HepG2 (cell line): ENCODE results near the gene FKBP1B. TPM values are rescaled to one million over a fixed set of nuclear protein-coding genes. Genes with fewer than 3 reads are reported as not detected.

ENCODE experiments used
- CTCF ChIP-seq: sonication (generic); formaldehyde crosslinking; IDR thresholded peaks from 2 replicates; pipeline ENCODE4 v1.5.0; 2020; ENCODE audit warnings: mild to moderate bottlenecking, missing genetic modification reagents, moderate library complexity
- ESRRA ChIP-seq: sonication (generic); formaldehyde crosslinking; IDR thresholded peaks from 2 replicates; pipeline ENCODE4 v1.5.1; 2020; ENCODE audit warnings: mild to moderate bottlenecking, low read depth, missing genetic modification reagents
- FOXO1 ChIP-seq: sonication (generic); formaldehyde crosslinking; IDR thresholded peaks from 2 replicates; pipeline ENCODE4 v1.4.0; 2020; ENCODE audit warnings: missing genetic modification reagents
- HIVEP1 ChIP-seq: sonication (generic); formaldehyde crosslinking; IDR thresholded peaks from 2 replicates; pipeline ENCODE4 v1.4.0; 2020; ENCODE audit warnings: mild to moderate bottlenecking, missing genetic modification reagents
- HOXD1 ChIP-seq: sonication (generic); formaldehyde crosslinking; IDR thresholded peaks from 2 replicates; pipeline ENCODE4 v1.5.0; 2020; ENCODE audit warnings: missing genetic modification reagents
- MIXL1 ChIP-seq: IDR thresholded peaks from 2 replicates; pipeline ENCODE4 v1.6.1; 2016
- NR2C2 ChIP-seq: sonication (generic); formaldehyde crosslinking; IDR thresholded peaks from 2 replicates; pipeline ENCODE4 v1.4.0; 2020; ENCODE audit warnings: missing genetic modification reagents, mild to moderate bottlenecking, moderate library complexity, borderline replicate concordance
- PHF5A ChIP-seq: IDR thresholded peaks from one replicate; pipeline ENCODE4 v1.6.1; 2018; ENCODE audit warnings: low read depth, missing genetic modification reagents; ENCODE audit not compliant: unreplicated experiment
- ZBTB33 ChIP-seq: sonication (generic); formaldehyde crosslinking; IDR thresholded peaks from 2 replicates; pipeline ENCODE4 v1.4.0; 2020; ENCODE audit warnings: missing genetic modification reagents
- ZBTB4 ChIP-seq: sonication (generic); formaldehyde crosslinking; IDR thresholded peaks from 2 replicates; pipeline ENCODE4 v1.4.0; 2020; ENCODE audit warnings: missing genetic modification reagents, mild to moderate bottlenecking, borderline replicate concordance
- ZNF276 ChIP-seq: sonication (generic); formaldehyde crosslinking; IDR thresholded peaks from 2 replicates; pipeline ENCODE4 v1.4.0; 2020; ENCODE audit warnings: mild to moderate bottlenecking, low read depth, missing genetic modification reagents
- ZNF30 ChIP-seq: sonication (generic); formaldehyde crosslinking; IDR thresholded peaks from 2 replicates; pipeline ENCODE4 v1.5.0; 2020; ENCODE audit warnings: mild to moderate bottlenecking, missing genetic modification reagents
- ZNF333 ChIP-seq: sonication (generic); formaldehyde crosslinking; IDR thresholded peaks from 2 replicates; pipeline ENCODE4 v1.4.0; 2020; ENCODE audit warnings: mild to moderate bottlenecking, missing genetic modification reagents, borderline replicate concordance
- ZNF343 ChIP-seq: sonication (generic); formaldehyde crosslinking; IDR thresholded peaks from 2 replicates; pipeline ENCODE4 v1.4.0; 2020; ENCODE audit warnings: mild to moderate bottlenecking, missing genetic modification reagents
- ZNF451 ChIP-seq: sonication (generic); formaldehyde crosslinking; IDR thresholded peaks from 2 replicates; pipeline ENCODE4 v1.5.0; 2020; ENCODE audit warnings: mild to moderate bottlenecking, missing genetic modification reagents
- ZNF510 ChIP-seq: sonication (generic); formaldehyde crosslinking; IDR thresholded peaks from 2 replicates; pipeline ENCODE4 v1.4.0; 2020; ENCODE audit warnings: low read depth, mild to moderate bottlenecking, missing genetic modification reagents
- ZNF563 ChIP-seq: sonication (generic); formaldehyde crosslinking; IDR thresholded peaks from 2 replicates; pipeline ENCODE4 v1.8.0; 2022; ENCODE audit warnings: mild to moderate bottlenecking, moderate library complexity, missing genetic modification reagents
- ZNF816 ChIP-seq: sonication (generic); formaldehyde crosslinking; IDR thresholded peaks from 2 replicates; pipeline ENCODE4 v1.8.0; 2022; ENCODE audit warnings: missing genetic modification reagents, mild to moderate bottlenecking, borderline replicate concordance
- ZSCAN31 ChIP-seq: sonication (generic); formaldehyde crosslinking; IDR thresholded peaks from 2 replicates; pipeline ENCODE4 v1.5.0; 2020; ENCODE audit warnings: low read depth, mild to moderate bottlenecking, missing genetic modification reagents
- polyA plus RNA-seq, 8 experiments: library from polyadenylated mRNA; depleted of rRNA in 3 of 8; stranded (reverse) in 7 of 8; unstranded in 1 of 8; fragments of >200 nt; fragmentation: Illumina TruSeq in 4 of 8; extraction: Trizol in 4 of 8; gene quantifications; 2 replicates each; pipeline versions ENCODE4 v1.2.1 to v1.2.3, GENCODE V29; 2011 to 2016; ENCODE audit warnings: low read depth in 4 of 8, missing spikeins in 1 of 8, mixed read lengths in 1 of 8; ENCODE audit not compliant: insufficient read depth in 1 of 8
- total RNA-seq, 5 experiments: library from RNA; depleted of rRNA; stranded (reverse); fragments of >200 nt; fragmentation: Illumina TruSeq; extraction: Trizol; gene quantifications; 2 replicates each; pipeline ENCODE4 v1.2.3, GENCODE V29; 2016; ENCODE audit warnings: low read depth in 1 of 5

The FKBP1B gene
- total and polyA plus RNA-seq, 2 of the 13 experiments (the other 11 are each of a cell fraction or from before 2014, with no cell fraction given): 35.2 to 96.3 TPM

GRCh38 chr2:24050041-24050979 is 769 bp downstream of the FKBP1B start (continued):
- 0 out of 2 replicates have a peak, but pooled peaks have one; percentile 39 for TF ChIP-seq FOXO1 (CRISPR knock-in tag)
- TF ChIP-seq PHF5A (CRISPR knock-in tag): no peak
- TF ChIP-seq ESRRA (CRISPR knock-in tag): peak; percentile 16; the same call in 1 of the 2 replicates
- 0 out of 2 replicates have a peak, but pooled peaks have one; percentile 10 for TF ChIP-seq ZNF816 (CRISPR knock-in tag)
- TF ChIP-seq ZNF451 (CRISPR knock-in tag): no peak
- no peak for TF ChIP-seq ZNF30 (CRISPR knock-in tag)
- TF ChIP-seq ZNF343: 0 out of 2 replicates have a peak, but pooled peaks have one; percentile 13
- 0 out of 2 replicates have a peak, but pooled peaks have one; percentile 41 for TF ChIP-seq ZNF563 (CRISPR knock-in tag)
- TF ChIP-seq ZNF510 (CRISPR knock-in tag): no peak
- TF ChIP-seq ZNF276 (CRISPR knock-in tag): peak; percentile 13; the same call in 1 of the 2 replicates
- TF ChIP-seq MIXL1 (CRISPR knock-in tag): no peak
- 0 out of 2 replicates have a peak, but pooled peaks have one; percentile 5 for TF ChIP-seq CTCF (CRISPR knock-in tag)
- TF ChIP-seq ZSCAN31 (CRISPR knock-in tag): peak; percentile 25; the same call in 1 of the 2 replicates
- no peak for TF ChIP-seq ZBTB33 (CRISPR knock-in tag)
- peak; percentile 15; the same call in 1 of the 2 replicates for TF ChIP-seq HIVEP1 (CRISPR knock-in tag)
- 0 out of 2 replicates have a peak, but pooled peaks have one; percentile 11 for TF ChIP-seq ZBTB4 (CRISPR knock-in tag)
- TF ChIP-seq HOXD1 (CRISPR knock-in tag): 0 out of 2 replicates have a peak, but pooled peaks have one; percentile 28
- TF ChIP-seq ZNF333 (CRISPR knock-in tag): 0 out of 2 replicates have a peak, but pooled peaks have one; percentile 38
- TF ChIP-seq NR2C2: 0 out of 2 replicates have a peak, but pooled peaks have one; percentile 9
